22Rv1 (cell line): Measurements from ENCODE around the gene MAN1C1.

ENCODE experiments used
- ZFX ChIP-seq: fragments of 450-650 bp; IDR thresholded peaks from 2 replicates; pipeline ENCODE4 v1.6.1; 2017; ENCODE audit warnings: antibody characterized with exemption, borderline replicate concordance
- TF ChIP-seq, protein P1 (sequence below): fragments of 450-650 bp; IDR thresholded peaks from 2 replicates; pipeline ENCODE4 v1.5.1; 2017; ENCODE audit warnings: mild to moderate bottlenecking

GRCh38 chr1:25599969-25600610 is 16.5 kb upstream of the MAN1C1 start:
- TF ChIP-seq, protein P1, sequence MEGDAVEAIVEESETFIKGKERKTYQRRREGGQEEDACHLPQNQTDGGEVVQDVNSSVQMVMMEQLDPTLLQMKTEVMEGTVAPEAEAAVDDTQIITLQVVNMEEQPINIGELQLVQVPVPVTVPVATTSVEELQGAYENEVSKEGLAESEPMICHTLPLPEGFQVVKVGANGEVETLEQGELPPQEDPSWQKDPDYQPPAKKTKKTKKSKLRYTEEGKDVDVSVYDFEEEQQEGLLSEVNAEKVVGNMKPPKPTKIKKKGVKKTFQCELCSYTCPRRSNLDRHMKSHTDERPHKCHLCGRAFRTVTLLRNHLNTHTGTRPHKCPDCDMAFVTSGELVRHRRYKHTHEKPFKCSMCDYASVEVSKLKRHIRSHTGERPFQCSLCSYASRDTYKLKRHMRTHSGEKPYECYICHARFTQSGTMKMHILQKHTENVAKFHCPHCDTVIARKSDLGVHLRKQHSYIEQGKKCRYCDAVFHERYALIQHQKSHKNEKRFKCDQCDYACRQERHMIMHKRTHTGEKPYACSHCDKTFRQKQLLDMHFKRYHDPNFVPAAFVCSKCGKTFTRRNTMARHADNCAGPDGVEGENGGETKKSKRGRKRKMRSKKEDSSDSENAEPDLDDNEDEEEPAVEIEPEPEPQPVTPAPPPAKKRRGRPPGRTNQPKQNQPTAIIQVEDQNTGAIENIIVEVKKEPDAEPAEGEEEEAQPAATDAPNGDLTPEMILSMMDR = no peak
- TF ChIP-seq ZFX = no peak
